ENCODE results near the gene SIN3B.
A peak's percentile ranks its signal among the peaks of the same experiment; 100 is the strongest.

Gene SIN3B

GRCh38 chr19:16899566-16900075 is 70.4 kb downstream of the SIN3B start:
- TF ChIP-seq EZH2phosphoT487 (conservative IDR thresholded peaks at IDR 0.05; ENCODE audit: low read length) = no peak
- TF ChIP-seq, protein P1, sequence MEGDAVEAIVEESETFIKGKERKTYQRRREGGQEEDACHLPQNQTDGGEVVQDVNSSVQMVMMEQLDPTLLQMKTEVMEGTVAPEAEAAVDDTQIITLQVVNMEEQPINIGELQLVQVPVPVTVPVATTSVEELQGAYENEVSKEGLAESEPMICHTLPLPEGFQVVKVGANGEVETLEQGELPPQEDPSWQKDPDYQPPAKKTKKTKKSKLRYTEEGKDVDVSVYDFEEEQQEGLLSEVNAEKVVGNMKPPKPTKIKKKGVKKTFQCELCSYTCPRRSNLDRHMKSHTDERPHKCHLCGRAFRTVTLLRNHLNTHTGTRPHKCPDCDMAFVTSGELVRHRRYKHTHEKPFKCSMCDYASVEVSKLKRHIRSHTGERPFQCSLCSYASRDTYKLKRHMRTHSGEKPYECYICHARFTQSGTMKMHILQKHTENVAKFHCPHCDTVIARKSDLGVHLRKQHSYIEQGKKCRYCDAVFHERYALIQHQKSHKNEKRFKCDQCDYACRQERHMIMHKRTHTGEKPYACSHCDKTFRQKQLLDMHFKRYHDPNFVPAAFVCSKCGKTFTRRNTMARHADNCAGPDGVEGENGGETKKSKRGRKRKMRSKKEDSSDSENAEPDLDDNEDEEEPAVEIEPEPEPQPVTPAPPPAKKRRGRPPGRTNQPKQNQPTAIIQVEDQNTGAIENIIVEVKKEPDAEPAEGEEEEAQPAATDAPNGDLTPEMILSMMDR (IDR thresholded peaks at IDR 0.05; ENCODE audit: insufficient read depth, low read length, poor library complexity, severe bottlenecking) = peak; percentile 44
- H3K4me2 ChIP-seq (ENCODE audit: low read depth, low read length, poor library complexity, severe bottlenecking) = no peak overlapping the region
- no peaks in the 10 kb centered on the region for H3F3A ChIP-seq (ENCODE audit: insufficient read depth)
- H3K9me3 ChIP-seq (ENCODE audit: insufficient read depth, low read length) = no peaks in the 10 kb centered on the region
- H3K27me3 ChIP-seq (ENCODE audit: low read length) = no peaks in the 10 kb centered on the region
- H3K9ac ChIP-seq (ENCODE audit: low read length) = no peak overlapping the region
- H3K9me2 ChIP-seq (replicated peaks; ENCODE audit: insufficient read depth, low read length) = no peaks in the 10 kb centered on the region
- H2AFZ ChIP-seq (ENCODE audit: low read depth, low read length, severe bottlenecking) = no peak overlapping the region
- H3K79me2 ChIP-seq (ENCODE audit: insufficient read depth, low read length) = no peaks in the 10 kb centered on the region
- H4K20me1 ChIP-seq (ENCODE audit: low read depth, low read length) = no peaks in the 10 kb centered on the region
- no peaks in the 10 kb centered on the region for H3K36me3 ChIP-seq (ENCODE audit: low read length)
- no peak overlapping the region for H3K4me3 ChIP-seq (ENCODE audit: insufficient read depth, low read length, poor library complexity, severe bottlenecking)
- no peak overlapping the region for H3K27ac ChIP-seq (ENCODE audit: low read depth, low read length)

DNA sequence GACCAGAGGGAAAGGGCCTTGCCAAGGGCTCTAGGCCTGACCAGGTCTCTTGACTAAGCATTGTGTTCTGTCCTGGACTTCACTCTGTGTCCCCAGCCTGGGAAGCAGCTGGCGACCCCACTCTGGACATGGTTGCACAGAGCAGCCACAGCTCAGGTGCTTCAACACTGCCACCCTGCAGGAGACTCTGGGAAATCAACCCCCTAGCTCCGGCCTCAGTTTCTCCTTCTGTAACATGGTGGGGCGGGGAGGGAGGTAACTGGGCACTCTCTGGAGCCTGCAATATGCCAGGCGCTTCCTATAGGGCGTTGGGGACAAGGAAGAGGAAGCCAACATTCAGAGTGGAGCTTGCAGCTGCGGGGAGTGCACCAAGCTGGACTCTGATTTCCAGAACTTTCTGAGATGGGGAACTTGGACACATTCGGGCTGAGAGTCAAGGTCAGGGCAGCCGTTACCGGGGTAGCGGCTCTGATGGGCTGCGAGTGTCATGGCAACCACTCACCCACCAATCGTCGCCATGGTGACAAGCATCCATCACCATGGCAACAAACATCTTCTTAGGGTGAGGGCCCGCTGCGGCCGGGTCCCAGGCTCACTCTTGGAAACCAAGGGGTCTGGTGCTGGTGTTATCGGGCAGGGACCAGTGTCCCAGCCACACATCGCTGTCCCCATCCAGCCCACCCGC is 72.4 kb downstream of the SIN3B start:
- H3K4me3 ChIP-seq (ENCODE audit: insufficient read depth, low read length, poor library complexity, severe bottlenecking) = no peak overlapping the region
- no peak overlapping the region for H3K27ac ChIP-seq (ENCODE audit: low read depth, low read length)
- no peak overlapping the region for H3K4me2 ChIP-seq (ENCODE audit: low read depth, low read length, poor library complexity, severe bottlenecking)
- H2AFZ ChIP-seq (ENCODE audit: low read depth, low read length, severe bottlenecking) = no peak overlapping the region
- no peaks in the 10 kb centered on the region for H4K20me1 ChIP-seq (ENCODE audit: low read depth, low read length)
- TF ChIP-seq, protein P1 (IDR thresholded peaks at IDR 0.05; ENCODE audit: insufficient read depth, low read length, poor library complexity, severe bottlenecking) = no peak
- TF ChIP-seq EZH2phosphoT487 (conservative IDR thresholded peaks at IDR 0.05; ENCODE audit: low read length) = no peak
- H3K9ac ChIP-seq (ENCODE audit: low read length) = no peak overlapping the region
- H3K9me2 ChIP-seq (replicated peaks; ENCODE audit: insufficient read depth, low read length) = no peaks in the 10 kb centered on the region
- no peaks in the 10 kb centered on the region for H3K27me3 ChIP-seq (ENCODE audit: low read length)
- H3K36me3 ChIP-seq (ENCODE audit: low read length) = no peaks in the 10 kb centered on the region
- H3K9me3 ChIP-seq (ENCODE audit: insufficient read depth, low read length) = no peaks in the 10 kb centered on the region
- H3F3A ChIP-seq (ENCODE audit: insufficient read depth) = no peaks in the 10 kb centered on the region
- no peaks in the 10 kb centered on the region for H3K79me2 ChIP-seq (ENCODE audit: insufficient read depth, low read length)

DNA sequence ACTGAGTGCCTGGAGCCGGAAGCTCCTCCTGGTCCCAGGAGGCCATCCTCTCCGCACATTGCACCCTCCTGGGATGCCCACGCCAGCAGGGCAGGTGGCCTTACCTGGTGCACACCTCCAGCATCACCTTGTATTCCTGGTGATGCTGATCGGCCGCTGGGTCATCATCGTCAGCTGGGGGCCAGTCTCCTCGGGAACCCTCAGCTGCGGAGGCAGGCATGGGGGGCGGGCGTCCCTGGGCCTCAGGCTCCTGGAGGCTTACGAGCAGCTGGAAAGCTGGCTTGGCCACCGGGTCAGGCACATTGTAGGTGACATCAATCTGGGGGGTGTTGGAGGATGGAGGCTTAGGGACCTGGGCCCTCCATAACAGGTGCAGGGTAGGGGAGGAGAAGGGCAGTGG is 73.3 kb downstream of the SIN3B start:
- H3K36me3 ChIP-seq (ENCODE audit: low read length) = no peaks in the 10 kb centered on the region
- no peaks in the 10 kb centered on the region for H3K79me2 ChIP-seq (ENCODE audit: insufficient read depth, low read length)
- no peak overlapping the region for H3K9ac ChIP-seq (ENCODE audit: low read length)
- no peaks in the 10 kb centered on the region for H3K9me2 ChIP-seq (replicated peaks; ENCODE audit: insufficient read depth, low read length)
- no peak overlapping the region for H2AFZ ChIP-seq (ENCODE audit: low read depth, low read length, severe bottlenecking)
- H3K4me3 ChIP-seq (ENCODE audit: insufficient read depth, low read length, poor library complexity, severe bottlenecking) = no peak overlapping the region
- H3F3A ChIP-seq (ENCODE audit: insufficient read depth) = no peaks in the 10 kb centered on the region
- no peaks in the 10 kb centered on the region for H4K20me1 ChIP-seq (ENCODE audit: low read depth, low read length)
- no peaks in the 10 kb centered on the region for H3K27me3 ChIP-seq (ENCODE audit: low read length)
- TF ChIP-seq EZH2phosphoT487 (conservative IDR thresholded peaks at IDR 0.05; ENCODE audit: low read length) = no peak
- TF ChIP-seq, protein P1 (IDR thresholded peaks at IDR 0.05; ENCODE audit: insufficient read depth, low read length, poor library complexity, severe bottlenecking) = no peak
- no peak overlapping the region for H3K27ac ChIP-seq (ENCODE audit: low read depth, low read length)
- no peak overlapping the region for H3K4me2 ChIP-seq (ENCODE audit: low read depth, low read length, poor library complexity, severe bottlenecking)
- no peaks in the 10 kb centered on the region for H3K9me3 ChIP-seq (ENCODE audit: insufficient read depth, low read length)

Data from SU-DHL-6 (cell line).